Measurements from ENCODE around the gene MTFMT. TPM values are rescaled to one million over a fixed set of nuclear protein-coding genes. Genes with fewer than 3 reads are reported as not detected.
A peak's percentile ranks its signal among the peaks of the same experiment; 100 is the strongest.
"Not testable (repeated sequence)": the region's sequence is repeated elsewhere in the genome, so short reads cannot be mapped to it uniquely, and the experiment has no call there.

Gene MTFMT
- total RNA-seq = 15.1 TPM

DNA sequence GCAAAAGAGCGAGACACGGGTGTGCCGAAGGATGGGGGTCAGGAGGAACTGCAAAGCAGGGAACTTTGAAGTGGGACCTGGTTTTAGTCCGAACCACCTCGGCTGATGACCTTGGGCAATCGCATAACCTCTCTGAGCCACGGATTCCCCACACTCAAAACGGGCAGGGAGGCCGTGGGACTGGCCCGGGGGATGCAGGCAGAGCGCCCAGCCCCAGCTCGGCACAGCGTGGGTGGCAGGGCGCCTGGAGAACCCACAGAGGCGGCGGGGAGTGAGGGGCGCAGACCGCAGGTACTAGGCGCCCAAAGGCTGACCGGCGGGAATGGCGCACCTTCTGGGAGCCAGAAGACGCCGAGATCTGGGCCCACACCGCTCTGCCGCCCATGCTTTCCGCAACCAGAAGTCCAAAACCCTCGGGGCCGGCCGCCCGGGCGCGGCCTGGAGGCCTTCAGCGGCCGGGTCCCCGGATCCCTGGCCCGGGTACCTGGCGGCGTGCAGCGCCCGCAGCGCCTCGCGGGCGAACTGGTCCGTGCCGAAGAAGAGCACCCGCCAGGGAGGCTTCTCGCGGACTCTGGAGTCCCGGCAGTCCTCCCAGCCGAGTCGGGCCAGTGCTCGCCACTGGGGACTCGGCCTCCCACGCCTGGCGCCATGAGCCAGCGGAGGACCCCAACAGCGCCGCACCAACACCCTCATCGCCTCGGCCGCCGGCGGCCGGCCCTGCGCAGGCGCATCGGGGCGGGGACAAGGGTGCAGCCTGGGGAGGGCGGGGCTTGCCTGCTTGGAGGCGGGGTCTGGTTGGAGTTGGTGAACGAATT lies at the start of gene MTFMT:
TSS of gene MTFMT (minus strand) at position 719 of the 815 bp plus-strand sequence. CDS start at position 693, 26 bp downstream.
- no peak for FAIRE-seq
- peak; percentile 94 to 97 for DNase-seq (ENCODE audit: low spot score in 2 of 2)

DNA sequence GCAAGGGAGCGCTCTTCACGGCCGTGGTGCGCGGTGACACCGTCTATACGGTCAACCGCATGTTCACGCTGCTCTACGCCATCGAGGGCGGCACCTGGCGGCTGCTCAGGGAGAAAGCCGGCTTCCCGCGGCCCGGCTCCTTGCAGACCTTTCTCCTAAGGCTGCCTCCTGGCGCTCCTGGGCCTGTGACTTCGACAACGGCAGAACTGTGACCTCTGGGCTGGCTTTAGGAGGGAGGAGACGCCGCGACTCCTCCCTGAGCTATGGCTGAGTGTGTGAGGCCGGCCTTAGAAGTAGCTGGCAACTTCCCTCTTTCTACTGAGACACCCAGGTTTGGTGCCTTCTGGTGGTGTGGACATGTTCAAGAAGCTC lies 48.5 kb upstream of the MTFMT start:
- DNase-seq (ENCODE audit: low spot score in 2 of 2) = peak in 1 of 2 donors; percentile 57
- FAIRE-seq = no peak

DNA sequence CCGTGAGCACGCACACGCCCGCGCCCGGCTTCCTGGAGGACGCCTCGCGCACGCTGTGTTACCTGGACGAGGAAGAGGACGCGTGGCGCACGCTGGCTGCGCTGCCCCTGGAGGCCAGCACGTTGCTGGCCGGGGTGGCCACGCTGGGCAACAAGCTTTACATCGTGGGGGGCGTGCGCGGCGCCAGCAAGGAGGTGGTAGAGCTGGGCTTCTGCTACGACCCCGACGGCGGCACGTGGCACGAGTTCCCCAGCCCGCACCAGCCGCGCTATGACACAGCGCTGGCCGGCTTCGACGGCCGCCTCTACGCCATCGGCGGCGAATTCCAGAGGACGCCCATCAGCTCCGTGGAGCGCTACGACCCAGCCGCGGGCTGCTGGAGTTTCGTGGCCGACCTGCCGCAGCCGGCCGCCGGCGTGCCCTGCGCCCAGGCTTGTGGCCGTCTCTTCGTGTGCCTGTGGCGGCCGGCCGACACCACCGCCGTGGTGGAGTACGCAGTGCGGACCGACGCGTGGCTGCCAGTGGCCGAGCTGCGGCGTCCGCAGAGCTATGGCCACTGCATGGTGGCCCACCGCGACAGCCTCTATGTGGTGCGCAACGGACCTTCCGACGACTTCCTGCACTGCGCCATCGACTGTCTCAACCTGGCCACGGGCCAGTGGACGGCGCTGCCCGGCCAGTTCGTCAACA lies 48.0 kb upstream of the MTFMT start:
- no peak for DNase-seq (ENCODE audit: low spot score in 2 of 2)
- FAIRE-seq = no peak

DNA sequence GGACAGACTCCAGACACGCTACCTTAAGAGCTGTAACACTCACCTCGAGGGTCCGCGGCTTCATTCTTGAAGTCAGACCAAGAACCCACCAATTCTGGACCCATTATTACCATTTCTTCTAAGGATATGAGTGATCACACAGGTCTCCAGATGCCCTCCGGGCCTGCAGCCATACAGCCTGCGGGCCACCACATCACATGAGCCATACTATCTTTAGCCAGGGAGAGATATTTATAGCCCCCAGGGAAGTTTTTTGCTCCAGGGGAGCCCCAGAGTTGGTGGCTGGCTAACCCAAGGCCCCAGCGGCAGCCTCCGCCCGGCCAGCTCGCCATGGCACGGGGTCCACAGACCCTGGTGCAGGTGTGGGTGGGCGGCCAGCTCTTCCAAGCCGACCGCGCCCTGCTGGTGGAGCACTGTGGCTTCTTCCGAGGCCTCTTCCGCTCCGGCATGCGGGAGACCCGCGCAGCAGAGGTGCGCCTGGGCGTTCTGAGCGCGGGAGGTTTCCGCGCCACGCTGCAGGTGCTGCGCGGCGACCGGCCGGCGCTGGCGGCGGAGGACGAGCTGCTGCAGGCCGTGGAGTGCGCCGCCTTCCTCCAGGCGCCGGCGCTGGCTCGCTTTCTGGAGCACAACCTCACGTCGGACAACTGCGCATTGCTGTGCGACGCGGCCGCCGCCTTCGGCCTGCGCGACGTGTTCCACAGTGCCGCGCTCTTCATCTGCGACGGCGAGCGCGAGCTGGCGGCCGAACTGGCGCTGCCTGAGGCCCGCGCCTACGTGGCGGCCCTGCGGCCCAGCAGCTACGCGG lies 47.2 kb upstream of the MTFMT start, which contains the start of gene KBTBD13:
TSS of gene KBTBD13 (plus strand) at position 261 of the 805 bp plus-strand sequence. CDS start at position 331, 70 bp downstream.
- no peak for FAIRE-seq
- no peak for DNase-seq (ENCODE audit: low spot score in 2 of 2)

DNA sequence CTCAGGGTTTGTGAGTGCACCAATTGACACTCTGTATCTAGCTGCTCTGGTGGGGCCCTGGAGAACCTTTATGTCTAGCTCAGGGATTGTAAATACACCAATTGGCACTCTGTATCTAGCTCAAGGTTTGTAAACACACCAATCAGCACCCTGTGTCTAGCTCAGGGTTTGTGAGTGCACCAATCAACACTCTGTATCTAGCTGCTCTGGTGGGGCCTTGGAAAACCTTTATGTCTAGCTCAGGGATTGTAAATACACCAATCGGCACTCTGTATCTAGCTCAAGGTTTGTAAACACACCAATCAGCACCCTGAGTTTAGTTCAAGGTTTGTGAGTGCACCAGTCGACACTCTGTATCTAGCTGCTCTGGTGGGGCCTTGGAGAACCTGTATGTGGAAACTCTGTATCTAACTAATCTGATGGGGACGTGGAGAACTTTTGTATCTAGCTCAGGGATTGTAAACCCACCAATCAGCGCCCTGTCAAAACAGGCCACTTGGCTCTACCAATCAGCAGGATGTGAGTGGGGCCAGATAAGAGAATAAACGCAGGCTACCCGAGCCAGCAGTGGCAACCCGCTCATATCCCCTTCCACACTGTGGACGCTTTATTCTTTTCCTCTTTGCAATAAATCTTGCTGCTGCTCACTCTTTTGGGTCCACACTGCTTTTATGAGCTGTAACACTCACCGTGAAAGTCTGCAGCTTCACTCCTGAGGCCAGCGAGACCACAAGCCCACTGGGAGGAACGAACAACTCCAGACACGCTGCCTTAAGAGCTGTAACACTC lies 46.4 kb upstream of the MTFMT start:
- FAIRE-seq; DNase-seq (ENCODE audit: low spot score in 2 of 2): not testable (repeated sequence)

DNA sequence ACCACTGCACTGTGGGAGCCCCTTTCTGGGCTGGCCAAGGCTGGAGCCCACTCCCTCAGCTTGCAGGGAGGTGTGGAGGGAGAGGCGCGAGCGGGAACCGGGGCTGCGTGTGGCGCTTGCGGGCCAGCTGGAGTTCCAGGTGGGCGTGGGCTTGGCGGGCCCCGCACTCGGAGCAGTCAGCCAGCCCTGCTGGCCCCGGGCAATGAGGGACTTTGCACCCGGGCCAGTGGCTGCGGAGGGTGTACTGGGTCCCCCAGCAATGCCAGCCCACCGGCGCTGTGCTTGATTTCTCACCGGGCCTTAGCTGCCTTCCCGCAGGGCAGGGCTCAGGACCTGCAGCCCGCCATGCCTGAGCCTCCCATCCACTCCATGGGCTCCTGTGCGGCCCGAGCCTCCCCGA lies 45.5 kb upstream of the MTFMT start:
- FAIRE-seq; DNase-seq (ENCODE audit: low spot score in 2 of 2): not testable (repeated sequence)

DNA sequence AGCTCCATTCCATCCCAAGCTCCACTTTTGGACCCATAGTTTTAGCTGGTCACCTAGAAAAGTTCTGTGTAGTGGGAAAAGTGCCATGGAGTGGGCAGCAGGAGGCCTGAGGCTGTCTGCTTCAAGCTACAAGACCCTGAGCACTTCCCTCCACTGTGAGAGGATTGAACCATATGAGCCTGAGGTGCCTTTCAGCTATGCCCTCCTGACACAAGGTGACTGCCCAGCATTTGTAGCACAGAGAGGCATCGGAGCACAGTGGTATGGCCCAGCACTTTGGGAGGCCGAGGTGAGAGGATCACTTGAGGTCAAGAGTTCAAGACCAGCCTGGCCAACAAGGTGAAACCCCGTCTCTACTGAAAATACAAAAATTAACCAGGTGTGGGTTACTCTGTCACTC lies 43.2 kb upstream of the MTFMT start:
- DNase-seq (ENCODE audit: low spot score in 2 of 2) = no peak
- no peak for FAIRE-seq

DNA sequence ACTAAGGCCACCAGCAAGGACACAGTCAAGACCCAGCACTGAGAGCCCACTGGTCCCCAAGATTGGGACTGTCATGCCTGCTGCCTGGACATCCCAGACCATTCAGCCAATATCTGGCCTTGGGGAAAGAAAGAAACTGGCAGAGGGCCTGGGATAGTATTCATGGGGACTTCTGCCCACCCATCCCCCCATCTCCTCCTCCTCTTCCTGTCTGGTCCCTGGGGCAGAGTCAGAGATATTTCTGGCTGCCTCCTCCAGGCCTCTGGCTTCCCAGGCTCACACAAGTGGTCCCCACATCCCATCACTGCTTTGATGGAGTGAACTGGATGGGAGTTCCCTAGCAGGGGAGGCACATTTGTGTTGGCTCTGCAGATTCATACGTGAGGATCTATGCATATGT lies 42.6 kb upstream of the MTFMT start:
- FAIRE-seq = no peak
- DNase-seq (ENCODE audit: low spot score in 2 of 2) = no peak

DNA sequence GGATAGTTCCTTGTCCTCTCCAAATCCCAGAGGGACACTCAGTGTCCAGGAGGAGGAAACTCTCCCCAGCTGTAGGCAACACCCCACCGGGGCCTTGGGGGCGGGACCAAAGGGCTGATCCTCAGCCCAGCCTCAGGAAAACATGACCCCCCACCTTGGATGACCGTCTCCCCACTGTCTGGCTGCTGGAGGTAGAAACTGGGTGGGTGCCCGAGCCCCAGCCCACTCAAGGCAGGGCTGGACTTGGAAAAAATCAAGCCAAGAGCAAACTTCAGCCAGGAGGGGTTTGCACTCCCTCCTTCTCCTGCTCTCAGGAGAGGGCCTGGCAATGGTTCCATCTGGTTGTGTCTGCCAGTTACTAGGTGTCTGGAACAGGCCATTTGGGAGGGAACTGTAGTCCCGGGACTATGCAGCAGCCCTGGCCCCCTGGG lies 42.0 kb upstream of the MTFMT start:
- DNase-seq (ENCODE audit: low spot score in 2 of 2) (no peak), FAIRE-seq (no peak)

DNA sequence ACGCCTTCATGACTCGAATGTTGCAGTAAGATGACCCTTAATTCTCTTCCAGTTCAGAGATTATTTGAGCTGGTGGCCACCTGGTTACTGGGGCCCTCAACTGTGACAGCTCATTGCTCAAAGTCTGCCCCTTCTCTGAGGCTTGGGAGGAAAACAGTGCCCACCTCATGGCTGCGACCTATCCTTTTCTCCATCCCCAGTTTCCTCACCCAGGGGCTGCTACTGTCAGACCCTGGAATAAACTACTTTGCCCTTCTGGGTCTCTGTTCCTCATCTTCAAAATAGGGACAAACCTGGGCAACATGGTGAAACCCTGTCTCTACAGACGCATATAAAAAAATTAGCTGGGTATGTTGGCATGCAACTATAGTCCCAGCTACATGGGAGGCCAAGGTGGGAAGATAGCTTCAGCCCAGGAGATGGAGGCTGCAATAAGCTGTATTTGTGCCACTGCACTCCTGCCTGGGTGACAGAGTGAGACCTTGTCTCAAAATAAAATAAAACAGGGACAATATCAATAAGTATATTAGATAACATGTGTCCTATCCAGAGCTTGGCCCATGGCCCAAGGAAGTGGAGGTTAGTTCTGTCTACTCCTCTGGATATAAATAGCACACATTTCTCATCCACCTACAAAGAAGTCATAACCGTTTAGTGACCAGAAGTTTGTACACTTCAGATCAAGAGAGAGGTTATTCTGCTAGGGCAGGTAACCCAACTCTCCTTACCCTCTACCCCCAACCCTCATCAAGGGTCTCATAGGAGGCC lies 40.5 kb upstream of the MTFMT start:
- no peak for FAIRE-seq
- no peak for DNase-seq (ENCODE audit: low spot score in 2 of 2)

DNA sequence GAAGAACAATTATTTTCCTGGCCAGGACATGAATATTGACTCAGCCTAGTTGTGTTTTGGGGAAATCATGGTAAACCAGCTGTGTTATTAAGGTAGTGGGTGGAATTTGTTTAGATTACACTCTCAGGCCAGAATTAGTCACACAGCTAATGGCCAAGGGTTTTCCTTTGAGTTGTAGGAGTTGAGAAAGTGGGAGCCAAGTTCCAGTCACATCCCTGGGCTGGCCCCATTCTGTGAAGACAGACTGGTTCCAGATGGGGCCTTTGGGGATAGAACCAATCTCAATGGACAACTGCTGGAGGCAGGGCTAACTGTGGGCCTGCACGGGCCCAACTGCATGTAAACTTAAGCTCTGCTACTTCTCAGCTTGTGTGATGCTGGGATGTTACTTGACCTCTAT lies 39.7 kb upstream of the MTFMT start:
- FAIRE-seq = no peak
- no peak for DNase-seq (ENCODE audit: low spot score in 2 of 2)

DNA sequence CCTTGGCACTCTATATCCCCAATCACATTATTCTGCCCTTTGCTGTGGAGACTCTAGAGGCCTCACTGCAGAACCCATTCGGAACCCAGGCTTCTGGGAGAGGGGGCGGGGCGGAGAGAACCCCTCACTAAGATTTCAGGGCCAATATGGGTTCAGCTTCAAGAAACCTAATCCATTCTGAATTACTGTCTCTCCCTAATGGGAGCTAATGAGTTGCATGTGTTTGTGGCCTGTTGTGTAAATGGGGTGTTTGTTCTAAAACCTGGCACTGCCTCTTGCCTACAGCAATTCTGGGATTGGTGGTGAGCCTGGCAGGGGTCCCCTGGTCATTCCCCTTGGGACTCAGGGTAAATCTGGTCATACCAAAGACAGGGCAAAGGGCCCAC lies 39.0 kb upstream of the MTFMT start:
- DNase-seq (ENCODE audit: low spot score in 2 of 2) = peak in 1 of 2 donors; percentile 53
- no peak for FAIRE-seq

DNA sequence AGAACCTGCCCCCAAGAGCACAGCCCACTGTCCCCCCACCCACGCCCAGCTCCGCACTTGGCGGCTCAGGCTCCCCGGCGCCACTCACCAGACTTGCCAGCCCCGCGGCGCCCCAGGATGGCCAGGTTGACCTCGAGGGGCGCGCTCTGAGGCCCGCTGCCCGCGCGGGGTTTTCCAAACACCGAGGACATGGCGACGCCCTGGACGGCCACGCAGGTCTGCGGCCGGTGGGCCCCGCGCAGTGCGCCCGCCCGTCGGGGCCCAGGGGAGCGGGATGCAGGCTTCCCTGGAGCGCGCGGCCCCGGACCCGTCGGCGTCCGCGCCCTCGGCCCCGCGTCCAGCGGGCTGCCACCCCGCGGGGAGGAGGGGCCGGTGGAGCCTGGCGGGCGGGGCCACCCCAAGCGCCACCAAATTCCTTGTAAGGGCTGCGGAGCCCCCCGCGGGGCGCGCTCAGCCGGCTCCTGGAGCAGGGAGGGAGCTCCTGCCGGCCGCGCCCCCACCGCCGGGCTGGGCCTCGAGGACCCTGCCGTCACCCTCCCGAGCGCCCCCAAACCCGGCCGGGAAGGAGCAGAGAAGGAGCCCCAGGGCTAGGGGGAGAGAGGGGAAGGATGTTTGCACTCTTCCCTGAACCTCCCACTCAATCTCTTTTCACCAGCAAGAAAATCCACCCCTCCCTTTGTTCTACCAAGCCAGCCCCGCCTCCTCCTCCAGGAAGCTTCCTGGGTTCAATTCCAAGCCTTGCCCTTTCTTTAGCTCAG lies 38.4 kb upstream of the MTFMT start, which contains the start of gene RASL12:
TSS of gene RASL12 (minus strand) at position 347 of the 758 bp plus-strand sequence. CDS start at position 191, 156 bp downstream.
- DNase-seq (ENCODE audit: low spot score in 2 of 2) (peak in 1 of 2 donors; percentile 52), FAIRE-seq (no peak)

DNA sequence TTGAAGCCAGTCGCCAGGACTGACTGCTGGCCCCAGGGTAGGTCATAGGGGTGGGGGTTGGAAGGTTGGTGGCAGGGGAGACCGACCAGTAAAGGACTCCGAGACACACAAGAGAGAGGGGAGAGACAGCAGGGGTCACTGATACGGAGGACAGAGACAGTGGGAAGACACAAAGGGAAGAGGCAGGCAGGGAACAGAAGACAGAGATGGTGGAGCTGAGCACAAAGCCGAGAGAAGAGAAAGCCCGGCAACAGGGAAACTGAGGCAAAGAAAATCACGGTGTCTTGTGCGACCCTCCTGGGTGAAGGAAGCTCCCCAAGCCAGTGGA lies 37.8 kb upstream of the MTFMT start:
- FAIRE-seq = no peak

DNA sequence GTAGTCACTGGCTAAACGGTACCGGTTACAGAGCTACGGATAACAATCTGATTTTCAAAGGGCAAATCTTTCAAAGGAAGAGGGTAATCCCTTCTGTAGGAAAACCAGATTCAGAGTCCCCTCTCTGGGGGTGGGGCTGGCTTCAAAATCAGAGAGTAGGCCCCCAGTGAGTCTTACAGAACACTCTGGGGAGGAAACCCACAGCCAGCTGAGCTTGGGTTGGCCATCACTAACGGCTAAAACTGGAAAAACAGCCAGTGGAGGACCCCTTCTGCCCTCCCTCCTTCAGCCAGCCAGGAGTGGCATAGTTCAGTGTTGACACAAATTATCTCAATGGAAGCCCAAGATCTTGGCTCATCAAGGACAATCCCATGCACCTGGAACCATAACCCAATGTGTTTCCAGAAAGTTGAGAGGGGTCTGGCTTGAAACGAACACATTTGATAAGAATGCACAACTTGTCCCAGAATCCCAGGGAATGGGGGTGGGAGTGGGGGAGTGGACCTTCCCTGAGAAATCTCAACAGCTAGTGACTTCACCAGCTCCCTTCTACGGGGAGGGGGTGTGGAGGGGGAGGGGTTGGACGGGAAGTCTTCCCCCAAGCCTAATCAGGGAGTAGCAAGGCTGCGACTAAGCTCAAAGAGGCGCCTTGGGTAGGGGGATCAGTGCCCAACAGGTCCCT lies 37.3 kb upstream of the MTFMT start:
- DNase-seq (ENCODE audit: low spot score in 2 of 2) (no peak), FAIRE-seq (no peak)

More for the DNA sequence above, 37.8 kb upstream of the MTFMT start:
- no peak for DNase-seq (ENCODE audit: low spot score in 2 of 2)

DNA sequence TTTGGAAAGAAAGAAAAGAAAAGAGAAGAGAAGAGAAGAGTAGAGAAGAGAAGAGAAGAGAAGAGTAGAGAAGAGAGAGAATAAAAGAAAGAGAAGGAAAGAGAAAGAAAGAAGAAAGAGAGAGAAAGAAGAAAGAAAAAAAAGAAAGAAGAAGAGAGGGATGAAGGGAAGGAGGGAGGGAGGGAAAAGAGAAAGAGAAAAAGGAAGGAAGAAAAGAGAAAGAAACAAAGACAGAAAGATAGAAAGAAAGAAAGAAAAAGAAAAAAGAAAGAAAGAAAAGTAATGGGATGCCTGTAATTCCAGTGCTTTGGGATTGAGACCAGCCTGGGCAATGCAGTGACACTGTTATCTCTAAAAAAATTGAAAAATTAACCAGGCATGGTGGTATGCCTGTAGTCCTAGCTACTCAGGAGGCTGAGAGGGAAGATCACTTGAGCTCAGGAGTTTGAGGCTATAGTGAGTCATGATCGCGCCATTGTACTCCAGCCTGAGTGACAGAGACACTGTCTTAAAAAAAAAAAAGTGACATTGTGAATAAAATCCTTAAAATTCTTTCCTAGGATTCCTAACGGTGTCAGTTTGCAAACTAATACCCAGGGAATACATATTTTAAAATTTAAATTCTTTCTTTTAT lies 36.7 kb upstream of the MTFMT start:
- FAIRE-seq = no peak
- no peak for DNase-seq (ENCODE audit: low spot score in 2 of 2)

DNA sequence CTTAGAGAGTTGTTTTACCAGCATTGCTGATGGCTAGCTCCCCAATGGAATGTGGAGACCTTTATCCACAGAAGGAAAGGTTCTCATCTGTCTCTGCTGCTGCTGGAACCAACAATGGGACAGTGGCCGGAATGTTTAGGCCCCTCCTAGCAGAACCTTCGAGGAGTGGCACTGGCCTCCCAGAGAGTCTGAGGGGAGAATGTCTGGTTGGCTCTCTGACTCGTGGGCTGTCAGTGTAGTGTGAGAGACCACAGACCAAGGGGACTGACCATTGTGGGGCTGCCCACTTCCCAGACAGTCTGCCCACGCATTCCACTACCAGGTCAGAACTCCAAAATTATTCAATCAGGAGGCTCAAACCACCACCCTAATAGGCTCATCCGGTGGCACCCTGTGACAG lies 33.3 kb upstream of the MTFMT start:
- DNase-seq (ENCODE audit: low spot score in 2 of 2) (no peak), FAIRE-seq (no peak)

DNA sequence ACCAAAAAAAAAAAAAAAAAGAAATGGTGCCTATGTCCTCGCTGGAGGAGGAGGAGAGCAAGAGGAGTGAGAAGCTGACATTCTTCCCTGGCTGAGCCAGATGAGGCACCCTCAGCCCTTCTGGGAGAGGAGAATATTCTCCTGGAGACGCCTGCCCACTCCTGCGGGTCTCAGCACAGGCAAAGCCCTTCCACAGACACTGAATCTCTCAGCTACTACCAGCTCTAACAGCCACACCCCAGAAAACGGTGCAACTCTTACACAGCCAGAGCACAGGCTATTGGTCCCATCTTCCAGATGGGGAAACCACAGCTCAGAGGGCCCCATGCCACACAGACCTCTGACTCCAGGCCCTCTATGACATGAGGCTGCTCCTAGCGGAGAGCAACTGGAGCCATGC lies 32.6 kb upstream of the MTFMT start:
- DNase-seq (ENCODE audit: low spot score in 2 of 2) (no peak), FAIRE-seq (no peak)
